ENCODE measurements around the gene OPCML. TPM values are rescaled to one million over a fixed set of nuclear protein-coding genes. Genes with fewer than 3 reads are reported as not detected.

OPCML gene
- total and polyA plus RNA-seq, 4 donors = under 0.01 to 1.3 (median 0.88) TPM; not detected in 1

- H3K9me3 ChIP-seq (ENCODE audit: control insufficient read depth, low read length) = peaks cover 2% of the 10 kb centered on the region
- 44 to 52% methylated on average over 4 of the region's 4 CpGs for WGBS, 2 donors
- no peaks in the 10 kb centered on the region for H3K36me3 ChIP-seq (ENCODE audit: control insufficient read depth in 1 of 2, insufficient read depth in 2 of 2, low read length in 1 of 2)
- no peak for ATAC-seq (ENCODE audit: low FRiP score)
- H3K27ac ChIP-seq (ENCODE audit: low read depth in 1 of 2, low read length in 2 of 2) = no peak overlapping the region
- no peaks in the 10 kb centered on the region for H3K27me3 ChIP-seq (ENCODE audit: control insufficient read depth in 1 of 2, insufficient read depth in 2 of 2, low read length in 1 of 2)
- no peaks in the 10 kb centered on the region for H3K4me1 ChIP-seq (ENCODE audit: control insufficient read depth in 1 of 2, insufficient read depth in 2 of 2, low read length in 2 of 2)
- intact Hi-C loops (cut with DNase I) = no loop called here
- no peak overlapping the region for H3K4me3 ChIP-seq (ENCODE audit: low read length in 2 of 2)
- no peak for DNase-seq
These were observed 908.8 kb downstream of the OPCML start for GRCh38 chr11:132623511-132623910.

DNA sequence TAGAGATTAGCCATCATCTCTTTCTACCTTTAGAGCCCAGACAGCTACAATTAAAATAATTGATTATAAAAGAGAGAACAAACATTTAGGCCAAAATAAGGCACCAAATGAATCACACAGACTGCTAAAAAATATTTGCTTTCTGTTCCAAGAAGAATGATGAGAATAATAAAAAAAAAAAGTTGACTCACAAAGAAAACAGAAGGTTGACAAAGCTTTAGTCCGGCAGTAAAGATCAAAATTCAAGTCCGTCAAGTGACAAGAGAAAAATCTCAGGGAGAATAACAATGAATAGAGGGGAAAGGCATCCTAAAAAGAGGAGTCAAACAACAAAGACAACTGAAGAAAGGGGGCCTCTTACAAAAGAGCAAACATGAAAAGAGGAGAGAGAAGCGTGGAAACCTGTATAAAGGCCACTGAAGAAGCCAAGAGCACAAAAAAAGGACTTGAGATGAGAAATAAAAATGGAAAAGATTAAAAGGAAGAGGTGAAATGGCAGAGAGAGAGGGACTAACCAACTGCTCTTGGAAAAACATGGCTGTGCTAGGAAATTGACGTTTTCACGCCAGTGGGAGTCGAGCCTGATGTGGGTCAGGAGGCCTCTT, 910.2 kb downstream of the OPCML start:
- H3K36me3 ChIP-seq (ENCODE audit: control insufficient read depth in 1 of 2, insufficient read depth in 2 of 2, low read length in 1 of 2) = no peaks in the 10 kb centered on the region
- intact Hi-C loops (cut with DNase I) = no loop called here
- no peak for ATAC-seq (ENCODE audit: low FRiP score)
- no peak overlapping the region for H3K27ac ChIP-seq (ENCODE audit: low read depth in 1 of 2, low read length in 2 of 2)
- peaks cover 2% of the 10 kb centered on the region for H3K9me3 ChIP-seq (ENCODE audit: control insufficient read depth, low read length)
- H3K4me3 ChIP-seq (ENCODE audit: low read length in 2 of 2) = no peak overlapping the region
- H3K4me1 ChIP-seq (ENCODE audit: control insufficient read depth in 1 of 2, insufficient read depth in 2 of 2, low read length in 2 of 2) = no peaks in the 10 kb centered on the region
- no peak for DNase-seq
- WGBS, 2 donors = 45 to 53% methylated on average over 6 of the region's 6 CpGs
- H3K27me3 ChIP-seq (ENCODE audit: control insufficient read depth in 1 of 2, insufficient read depth in 2 of 2, low read length in 1 of 2) = no peaks in the 10 kb centered on the region

GRCh38 chr11:132620423-132620822, 911.9 kb downstream of the OPCML start:
- Histone ChIP-seq H3K9me3 (ENCODE audit: control insufficient read depth, low read length) (peaks cover 2% of the 10 kb centered on the region), H3K27me3 (ENCODE audit: control insufficient read depth in 1 of 2, insufficient read depth in 2 of 2, low read length in 1 of 2) (no peaks in the 10 kb centered on the region), H3K27ac (ENCODE audit: low read depth in 1 of 2, low read length in 2 of 2) (no peak overlapping the region), H3K4me3 (ENCODE audit: low read length in 2 of 2) (no peak overlapping the region), H3K4me1 (ENCODE audit: control insufficient read depth in 1 of 2, insufficient read depth in 2 of 2, low read length in 2 of 2) (no peaks in the 10 kb centered on the region), H3K36me3 (ENCODE audit: control insufficient read depth in 1 of 2, insufficient read depth in 2 of 2, low read length in 1 of 2) (no peaks in the 10 kb centered on the region)
- DNase-seq = no peak
- WGBS, 2 donors = 79% methylated on average over 2 of the region's 2 CpGs
- no peak for ATAC-seq (ENCODE audit: low FRiP score)
- intact Hi-C loops (cut with DNase I) = no loop called here

GRCh38 chr11:132610791-132611190, 921.5 kb downstream of the OPCML start:
- 70 to 80% methylated on average over 4 of the region's 4 CpGs for WGBS, 2 donors
- intact Hi-C loops (cut with DNase I) = no loop called here
- DNase-seq (no peak), ATAC-seq (ENCODE audit: low FRiP score) (no peak)
- no peak overlapping the region for H3K27ac ChIP-seq (ENCODE audit: low read depth in 1 of 2, low read length in 2 of 2)
- H3K4me1 ChIP-seq (ENCODE audit: control insufficient read depth in 1 of 2, insufficient read depth in 2 of 2, low read length in 2 of 2) = no peaks in the 10 kb centered on the region
- H3K4me3 ChIP-seq (ENCODE audit: low read length in 2 of 2) = no peak overlapping the region
- no peaks in the 10 kb centered on the region for H3K27me3 ChIP-seq (ENCODE audit: control insufficient read depth in 1 of 2, insufficient read depth in 2 of 2, low read length in 1 of 2)
- H3K9me3 ChIP-seq (ENCODE audit: control insufficient read depth, low read length) = no peaks in the 10 kb centered on the region
- H3K36me3 ChIP-seq (ENCODE audit: control insufficient read depth in 1 of 2, insufficient read depth in 2 of 2, low read length in 1 of 2) = no peaks in the 10 kb centered on the region

DNA sequence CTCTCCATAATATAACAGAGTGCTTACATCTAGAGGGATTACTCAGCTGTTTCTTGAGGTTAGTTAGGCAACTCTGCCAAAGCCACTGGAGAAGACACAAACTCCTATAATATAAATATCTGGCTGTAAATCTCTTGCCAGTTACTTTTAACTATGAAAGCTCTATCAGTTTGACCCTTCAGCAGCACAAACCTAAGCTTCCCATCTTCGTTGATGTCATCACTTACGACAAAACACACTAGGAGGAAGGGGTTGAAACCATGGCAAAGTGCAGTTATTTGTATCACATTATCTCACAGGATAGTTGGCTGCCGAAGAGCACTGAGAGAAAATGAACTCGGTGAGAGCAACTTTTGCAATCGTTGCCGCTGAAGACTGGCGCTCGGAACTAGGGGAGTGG, 922.1 kb downstream of the OPCML start:
- ATAC-seq (ENCODE audit: low FRiP score) (no peak), DNase-seq (no peak)
- WGBS, 2 donors = 80 to 85% methylated on average over 8 of the region's 8 CpGs
- intact Hi-C loops (cut with DNase I) = no loop called here
- Histone ChIP-seq H3K4me1 (ENCODE audit: control insufficient read depth in 1 of 2, insufficient read depth in 2 of 2, low read length in 2 of 2) (no peaks in the 10 kb centered on the region), H3K4me3 (ENCODE audit: low read length in 2 of 2) (no peak overlapping the region), H3K9me3 (ENCODE audit: control insufficient read depth, low read length) (no peaks in the 10 kb centered on the region), H3K36me3 (ENCODE audit: control insufficient read depth in 1 of 2, insufficient read depth in 2 of 2, low read length in 1 of 2) (no peaks in the 10 kb centered on the region), H3K27ac (ENCODE audit: low read depth in 1 of 2, low read length in 2 of 2) (no peak overlapping the region), H3K27me3 (ENCODE audit: control insufficient read depth in 1 of 2, insufficient read depth in 2 of 2, low read length in 1 of 2) (no peaks in the 10 kb centered on the region)

DNA sequence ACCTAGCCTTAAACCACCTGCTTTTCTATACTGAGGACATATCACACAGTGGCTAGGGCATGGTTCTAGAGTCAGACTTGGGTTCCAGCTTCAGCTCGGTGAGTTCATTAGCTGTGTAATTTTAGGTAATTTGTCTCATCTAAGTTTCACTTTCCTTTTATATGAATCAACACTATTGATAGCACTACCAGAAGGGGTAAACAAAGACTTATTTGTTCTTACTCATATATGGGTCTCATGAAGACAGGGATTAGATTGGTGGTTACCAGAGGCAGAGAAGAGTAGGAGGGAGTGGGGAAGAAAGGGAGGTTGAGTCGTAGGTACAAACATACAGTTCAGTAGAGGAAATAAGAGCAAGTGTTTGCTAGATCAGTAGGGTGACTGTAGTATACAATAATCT, 924.7 kb downstream of the OPCML start:
- WGBS, 2 donors = 71 to 85% methylated on average over 2 of the region's 2 CpGs
- no peaks in the 10 kb centered on the region for H3K4me1 ChIP-seq (ENCODE audit: control insufficient read depth in 1 of 2, insufficient read depth in 2 of 2, low read length in 2 of 2)
- H3K36me3 ChIP-seq (ENCODE audit: control insufficient read depth in 1 of 2, insufficient read depth in 2 of 2, low read length in 1 of 2) = no peaks in the 10 kb centered on the region
- ATAC-seq (ENCODE audit: low FRiP score) = no peak
- intact Hi-C loops (cut with DNase I) = no loop called here
- H3K4me3 ChIP-seq (ENCODE audit: low read length in 2 of 2) = no peak overlapping the region
- no peaks in the 10 kb centered on the region for H3K27me3 ChIP-seq (ENCODE audit: control insufficient read depth in 1 of 2, insufficient read depth in 2 of 2, low read length in 1 of 2)
- DNase-seq = no peak
- no peaks in the 10 kb centered on the region for H3K9me3 ChIP-seq (ENCODE audit: control insufficient read depth, low read length)
- H3K27ac ChIP-seq (ENCODE audit: low read depth in 1 of 2, low read length in 2 of 2) = no peak overlapping the region

DNA sequence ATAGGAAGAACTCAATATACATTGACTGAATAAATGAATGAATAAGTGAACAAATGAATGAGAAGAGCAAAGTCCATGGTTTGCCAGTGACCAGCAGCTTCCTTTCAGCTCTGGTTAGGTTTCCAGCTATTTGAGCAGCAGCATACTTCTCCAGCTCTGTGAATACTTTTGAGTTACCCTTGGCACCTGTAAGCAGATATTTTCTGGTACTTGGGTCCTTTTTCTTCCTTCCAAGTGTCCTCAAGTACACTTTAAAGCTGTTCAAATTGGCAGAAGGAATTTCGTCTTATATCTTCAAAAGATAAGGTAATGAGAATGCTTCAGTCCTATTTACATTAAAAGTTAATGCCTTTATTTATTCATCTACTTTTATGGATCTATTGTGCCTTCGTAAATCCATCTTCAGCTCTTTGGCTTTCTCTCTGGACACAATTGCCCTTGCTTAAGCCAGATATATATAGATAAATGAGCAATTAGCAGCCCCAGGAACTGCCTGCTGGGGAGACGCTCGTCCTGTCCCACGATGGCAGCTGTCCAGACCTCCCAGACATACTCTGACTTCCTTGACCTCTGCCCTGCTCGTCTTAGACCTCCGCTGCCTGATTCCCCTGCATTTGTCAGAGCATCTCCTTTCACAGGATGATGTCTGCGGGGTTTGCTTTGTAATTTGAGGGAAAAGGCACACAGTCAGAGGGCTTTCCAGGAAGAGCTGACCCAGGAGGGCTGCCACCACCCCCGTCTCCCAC, 926.3 kb downstream of the OPCML start:
- Histone ChIP-seq H3K27ac (ENCODE audit: low read depth in 1 of 2, low read length in 2 of 2) (no peak overlapping the region), H3K4me3 (ENCODE audit: low read length in 2 of 2) (no peak overlapping the region), H3K4me1 (ENCODE audit: control insufficient read depth in 1 of 2, insufficient read depth in 2 of 2, low read length in 2 of 2) (no peaks in the 10 kb centered on the region), H3K9me3 (ENCODE audit: control insufficient read depth, low read length) (no peaks in the 10 kb centered on the region), H3K36me3 (ENCODE audit: control insufficient read depth in 1 of 2, insufficient read depth in 2 of 2, low read length in 1 of 2) (no peaks in the 10 kb centered on the region), H3K27me3 (ENCODE audit: control insufficient read depth in 1 of 2, insufficient read depth in 2 of 2, low read length in 1 of 2) (no peaks in the 10 kb centered on the region)
- intact Hi-C loops (cut with DNase I) = no loop called here
- no peak for ATAC-seq (ENCODE audit: low FRiP score)
- DNase-seq = no peak
- WGBS, 2 donors = 23 to 34% methylated on average over 9 of the region's 9 CpGs

- no peak for DNase-seq
- intact Hi-C loops (cut with DNase I) = no loop called here
- 26 to 33% methylated on average over 2 of the region's 2 CpGs for WGBS, 2 donors
- ATAC-seq (ENCODE audit: low FRiP score) = no peak
- no peaks in the 10 kb centered on the region for H3K9me3 ChIP-seq (ENCODE audit: control insufficient read depth, low read length)
- no peak overlapping the region for H3K27ac ChIP-seq (ENCODE audit: low read depth in 1 of 2, low read length in 2 of 2)
- no peak overlapping the region for H3K4me3 ChIP-seq (ENCODE audit: low read length in 2 of 2)
- H3K4me1 ChIP-seq (ENCODE audit: control insufficient read depth in 1 of 2, insufficient read depth in 2 of 2, low read length in 2 of 2) = no peaks in the 10 kb centered on the region
- no peaks in the 10 kb centered on the region for H3K36me3 ChIP-seq (ENCODE audit: control insufficient read depth in 1 of 2, insufficient read depth in 2 of 2, low read length in 1 of 2)
- H3K27me3 ChIP-seq (ENCODE audit: control insufficient read depth in 1 of 2, insufficient read depth in 2 of 2, low read length in 1 of 2) = no peaks in the 10 kb centered on the region
These were observed 927.9 kb downstream of the OPCML start for GRCh38 chr11:132604431-132604830.

DNA sequence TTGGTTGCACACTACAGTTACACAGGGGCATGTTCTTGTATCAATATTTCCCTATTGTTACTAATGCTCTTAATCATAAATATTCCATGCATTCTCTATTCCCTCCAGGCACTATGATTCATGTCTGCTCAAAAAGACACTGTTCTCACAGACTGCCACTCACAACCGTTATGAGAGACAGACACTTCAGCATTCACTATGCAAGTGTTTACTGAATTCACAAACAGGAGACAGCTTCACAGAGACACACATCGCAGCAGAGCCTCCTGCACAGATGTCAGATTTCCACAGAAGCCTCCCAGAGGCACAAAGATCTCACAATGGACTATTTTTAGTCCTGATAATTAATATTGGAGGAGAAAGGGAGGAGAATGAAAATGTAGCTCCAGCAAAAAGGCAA, 930.4 kb downstream of the OPCML start:
- 40 to 44% methylated on average over 2 of the region's 2 CpGs for WGBS, 2 donors
- DNase-seq = no peak
- Histone ChIP-seq H3K27ac (ENCODE audit: low read depth in 1 of 2, low read length in 2 of 2) (no peak overlapping the region), H3K27me3 (ENCODE audit: control insufficient read depth in 1 of 2, insufficient read depth in 2 of 2, low read length in 1 of 2) (no peaks in the 10 kb centered on the region), H3K9me3 (ENCODE audit: control insufficient read depth, low read length) (no peaks in the 10 kb centered on the region), H3K4me3 (ENCODE audit: low read length in 2 of 2) (no peak overlapping the region), H3K4me1 (ENCODE audit: control insufficient read depth in 1 of 2, insufficient read depth in 2 of 2, low read length in 2 of 2) (no peaks in the 10 kb centered on the region), H3K36me3 (ENCODE audit: control insufficient read depth in 1 of 2, insufficient read depth in 2 of 2, low read length in 1 of 2) (no peaks in the 10 kb centered on the region)
- no peak for ATAC-seq (ENCODE audit: low FRiP score)
- intact Hi-C loops (cut with DNase I) = no loop called here
